ENCODE results near the gene TMC8. TPM values are rescaled to one million over a fixed set of nuclear protein-coding genes. Genes with fewer than 3 reads are reported as not detected.
A peak's percentile ranks its signal among the peaks of the same experiment; 100 is the strongest.
"Not testable (repeated sequence)": the region's sequence is repeated elsewhere in the genome, so short reads cannot be mapped to it uniquely, and the experiment has no call there.

TMC8 gene
- total RNA-seq, 2 donors from 2014 or later: 3.8 to 4.3 TPM

DNA sequence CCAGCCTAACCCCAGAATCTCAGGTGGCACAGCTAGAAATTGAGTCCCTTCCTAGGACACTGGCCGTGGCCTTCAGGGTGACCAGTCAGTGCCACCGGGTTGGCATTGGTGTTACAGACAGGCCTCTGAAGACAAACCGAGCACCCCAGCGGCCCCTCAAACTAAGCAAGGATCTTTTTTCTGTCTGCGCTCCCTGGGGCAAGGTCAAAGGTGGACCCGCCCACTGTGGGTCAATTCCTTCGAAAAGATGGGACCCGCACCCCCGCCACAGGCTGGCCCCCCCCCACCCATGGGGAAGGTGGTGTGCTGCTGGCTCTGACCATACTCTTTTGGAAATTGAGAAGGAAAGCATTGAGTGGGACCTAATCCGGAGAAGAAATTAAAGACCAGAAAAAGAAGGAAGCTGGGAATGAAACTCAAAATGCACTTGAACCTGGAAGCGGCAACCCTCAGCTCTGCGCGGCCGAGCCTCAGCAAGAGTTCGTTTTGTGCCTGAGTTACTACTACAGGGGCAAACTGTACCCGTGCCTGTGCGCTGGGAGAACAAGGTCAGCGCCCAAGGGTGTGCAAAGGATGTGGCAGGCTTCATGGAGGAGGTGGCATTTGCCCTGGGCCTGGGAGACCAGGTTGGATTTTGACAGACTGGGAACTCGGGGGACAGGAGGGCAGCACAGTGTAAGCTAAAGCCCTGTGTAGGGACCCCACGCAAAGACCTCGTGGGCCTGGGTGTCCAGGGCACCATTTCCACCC is 22.4 kb upstream of the TMC8 start:
- DNase-seq (no peak), ATAC-seq (no peak)
- intact Hi-C loops (cut with DNase I): no loop called here

DNA sequence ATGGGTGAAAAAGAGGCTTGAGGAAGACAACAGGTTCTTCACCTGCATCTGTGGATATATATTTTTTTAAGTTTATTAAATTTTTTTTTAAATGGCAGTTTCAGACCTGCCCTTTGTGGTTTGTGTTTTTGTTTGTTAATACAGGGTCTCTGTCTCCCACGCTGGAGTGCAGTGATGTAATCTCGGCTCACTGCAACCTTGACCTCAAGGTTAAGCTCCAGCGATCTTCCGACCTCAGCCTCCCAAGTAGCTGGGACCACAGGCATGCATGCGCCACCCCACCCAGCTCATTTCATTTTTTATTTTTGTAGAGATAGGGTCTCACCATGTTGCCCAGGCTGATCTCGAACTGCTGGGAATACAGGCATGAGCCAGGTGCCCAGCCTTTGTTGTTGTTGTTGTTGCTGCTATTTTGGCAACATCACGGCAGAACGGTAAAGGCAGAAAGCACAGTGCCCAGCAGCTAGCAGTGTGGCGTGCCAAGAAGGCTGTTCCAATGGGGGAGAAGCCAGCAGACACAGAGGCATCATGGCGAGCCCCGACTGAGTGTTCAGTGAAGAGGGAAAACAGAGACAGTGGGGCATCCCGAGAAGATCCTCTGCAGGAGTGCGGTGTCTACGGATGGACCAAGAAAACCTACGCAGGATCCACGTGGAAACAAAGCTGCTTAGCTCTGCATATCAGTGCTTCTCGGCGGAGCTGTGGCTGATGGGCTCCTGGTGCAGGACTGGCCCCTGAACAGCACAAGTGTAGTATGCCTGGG is 21.7 kb upstream of the TMC8 start:
- intact Hi-C loops (cut with DNase I): no loop called here
- DNase-seq: no peak
- ATAC-seq: no peak

DNA sequence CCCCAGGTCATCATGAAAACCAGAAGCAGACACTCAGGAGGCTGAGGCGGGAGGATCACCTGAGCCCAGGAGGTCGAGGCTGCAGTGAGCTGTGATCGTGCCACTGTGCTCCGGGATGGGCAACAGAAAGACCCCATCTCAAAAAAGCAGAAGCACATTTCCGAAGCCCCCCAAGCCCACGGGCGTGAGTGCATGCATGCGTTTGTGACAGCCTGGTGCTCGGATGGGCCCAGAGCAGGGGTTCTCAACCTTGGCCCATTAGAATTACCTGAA is 21.1 kb upstream of the TMC8 start:
- intact Hi-C loops (cut with DNase I): no loop called here
- no peak for DNase-seq
- ATAC-seq: no peak

DNA sequence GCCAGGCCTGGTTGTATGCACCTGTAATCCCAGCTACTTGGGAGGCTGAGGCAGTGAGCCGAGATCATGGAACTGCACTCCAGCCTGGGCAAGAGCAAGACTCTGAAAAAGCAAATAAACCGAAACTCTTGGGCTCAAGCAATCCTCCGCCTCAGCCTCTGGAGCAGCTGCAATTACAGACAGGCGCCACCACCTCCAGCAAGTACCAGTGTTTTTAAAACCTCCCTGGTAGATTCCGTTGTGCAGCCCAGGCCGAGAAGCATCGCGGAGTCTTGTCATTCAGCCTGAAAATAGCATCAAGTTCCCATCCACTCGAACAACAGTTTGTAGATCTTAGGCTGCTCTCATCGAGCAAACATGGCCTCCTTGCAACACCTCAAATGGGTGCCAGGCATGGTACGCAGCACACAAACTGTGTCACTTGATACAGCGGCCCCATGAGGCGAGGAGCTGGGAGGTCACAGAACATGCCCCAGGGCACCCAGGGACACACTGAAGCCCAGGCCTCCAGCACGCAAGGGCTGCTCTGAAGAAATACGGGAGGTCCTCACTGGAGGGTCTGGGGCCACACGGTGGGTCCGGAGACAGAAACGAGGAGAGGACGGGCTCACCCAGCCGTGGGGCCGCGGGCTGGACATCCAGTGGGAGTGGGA is 20.1 kb upstream of the TMC8 start:
- ATAC-seq (no peak), DNase-seq (peak; percentile 14)

DNA sequence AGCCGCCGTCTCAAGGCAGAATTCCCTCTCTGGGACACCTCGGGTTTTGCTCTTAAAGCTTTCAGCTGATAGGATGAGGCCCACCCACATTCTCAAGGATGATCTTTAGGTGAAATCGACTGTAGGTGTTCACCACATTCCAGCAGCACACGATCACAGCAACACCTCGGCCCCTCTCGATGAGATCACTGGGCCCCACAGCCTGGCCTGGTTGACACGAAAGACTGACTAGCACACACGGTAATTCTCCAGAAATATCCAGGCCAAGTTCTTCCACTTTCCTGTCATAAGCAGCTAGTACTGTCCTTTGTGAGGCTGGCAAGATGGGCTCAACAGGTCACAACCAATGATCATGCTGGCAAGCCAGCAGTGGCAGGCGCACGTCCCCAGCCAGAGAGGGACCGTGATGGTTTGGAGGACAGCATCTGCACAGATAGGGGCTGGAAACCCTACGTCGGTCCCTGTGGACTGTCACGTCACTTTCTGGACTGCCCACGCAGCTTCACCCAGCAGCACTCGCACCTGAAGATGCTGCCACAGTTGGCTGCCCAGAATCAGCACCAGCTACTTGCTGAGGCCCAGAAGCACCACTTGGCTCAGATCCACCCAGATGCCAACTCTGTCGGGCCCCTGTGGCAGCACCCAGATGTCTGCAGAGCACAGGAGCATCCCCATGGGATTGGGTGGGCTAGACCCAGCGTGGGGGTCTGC is 19.4 kb upstream of the TMC8 start:
- ATAC-seq: peak in 1 of 2 donors; percentile 5
- DNase-seq: peak; percentile 20
- intact Hi-C loops (cut with DNase I): loop anchor here (5.0 to 10.0 kb wide), 3 partner anchors 66 to 141 kb away; no protein-coding TSS in a partner anchor

More for the DNA sequence above, 20.1 kb upstream of the TMC8 start:
- intact Hi-C loops (cut with DNase I): loop anchor here (5.0 to 10.0 kb wide), 3 partner anchors 67 to 142 kb away; no protein-coding TSS in a partner anchor

DNA sequence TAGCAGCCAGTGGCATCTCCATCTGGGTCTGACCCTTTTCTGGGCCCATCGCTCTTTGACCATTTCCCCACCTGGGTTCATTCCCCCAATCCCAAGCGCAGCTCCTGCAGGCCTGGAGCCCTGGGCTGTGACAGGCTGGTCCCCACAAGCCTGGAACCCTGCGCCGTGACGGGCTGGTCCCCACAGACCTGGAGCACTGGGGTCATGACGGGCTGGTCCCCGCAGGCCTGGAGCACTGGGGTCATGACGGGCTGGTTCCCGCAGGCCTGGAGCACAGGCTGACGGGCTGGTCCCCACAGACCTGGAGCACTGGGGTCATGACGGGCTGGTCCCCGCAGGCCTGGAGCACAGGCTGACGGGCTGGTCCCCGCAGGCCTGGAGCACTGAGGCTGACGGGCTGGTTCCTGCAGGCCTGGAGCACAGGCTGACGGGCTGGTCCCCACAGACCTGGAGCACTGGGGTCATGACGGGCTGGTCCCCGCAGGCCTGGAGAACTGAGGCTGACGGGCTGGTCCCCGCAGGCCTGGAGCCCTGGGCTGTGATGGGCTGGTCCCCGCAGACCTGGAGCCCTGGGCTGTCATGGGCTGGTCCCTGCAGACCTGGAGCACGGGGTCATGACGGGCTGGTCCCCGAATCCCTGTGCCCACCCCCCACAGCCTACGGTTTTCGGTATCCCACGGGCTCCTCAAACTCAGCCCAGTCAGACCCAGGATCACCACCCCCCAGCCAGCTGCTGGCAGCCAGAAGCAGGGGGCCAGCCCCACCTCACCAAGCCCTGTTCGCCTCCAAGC is 18.6 kb upstream of the TMC8 start:
- peak in 1 of 2 donors; percentile 2 for ATAC-seq
- no peak for DNase-seq

DNA sequence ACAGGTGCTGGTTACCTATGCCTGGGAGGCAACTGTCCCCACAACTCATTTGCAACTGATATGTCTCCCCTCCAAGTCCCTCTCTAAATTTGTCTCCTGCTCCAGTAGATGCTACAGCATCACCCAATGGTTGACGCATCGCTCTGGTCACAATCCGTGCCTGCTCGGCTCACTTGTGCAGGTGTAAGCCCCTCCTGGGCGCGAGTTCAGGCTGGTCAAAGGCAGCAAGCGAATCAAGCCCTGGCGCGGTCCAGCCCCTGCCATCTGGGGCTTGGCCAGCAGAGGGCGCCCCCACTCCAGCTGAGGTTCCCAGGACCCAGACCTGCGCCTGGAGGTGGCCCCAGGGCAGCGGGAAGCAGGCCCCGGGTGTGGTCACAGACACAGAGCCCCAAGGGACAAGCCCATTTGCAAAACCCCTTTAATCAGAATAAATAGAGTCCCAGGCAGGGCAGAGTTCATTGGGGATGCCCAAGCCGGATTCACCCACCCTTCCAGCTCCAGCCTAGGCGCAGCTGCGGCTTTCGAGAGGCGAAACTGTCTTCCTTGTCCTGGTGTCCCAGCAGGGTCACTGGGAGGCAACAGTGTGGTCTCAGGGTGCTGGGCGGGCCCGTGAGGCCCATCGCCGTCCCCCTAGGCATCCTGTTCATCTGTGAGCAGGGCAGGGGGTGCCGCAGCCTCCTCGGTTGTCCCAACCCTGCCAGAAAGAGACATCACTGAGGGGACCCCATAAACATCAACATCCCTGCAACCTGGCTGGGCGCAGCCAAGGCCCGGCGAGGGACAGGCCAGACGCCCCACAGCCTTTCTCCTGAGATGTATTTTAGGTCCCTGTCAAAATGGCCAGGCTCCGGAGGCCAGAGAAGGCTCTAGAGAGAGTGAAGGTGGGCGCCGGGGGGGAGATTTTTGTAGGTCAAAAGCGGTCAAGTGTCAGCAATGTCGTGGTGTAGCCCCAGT is 17.8 kb upstream of the TMC8 start:
- ATAC-seq (peak; percentile 73 to 78), DNase-seq (peak; percentile 81)
- intact Hi-C loops (cut with DNase I): loop anchor here (1.0 to 10.0 kb wide), 4 partner anchors 64 to 140 kb away; no protein-coding TSS in a partner anchor

More for the DNA sequence above, 18.6 kb upstream of the TMC8 start:
- intact Hi-C loops (cut with DNase I): loop anchor here (1.0 to 10.0 kb wide), 4 partner anchors 64 to 140 kb away; no protein-coding TSS in a partner anchor

DNA sequence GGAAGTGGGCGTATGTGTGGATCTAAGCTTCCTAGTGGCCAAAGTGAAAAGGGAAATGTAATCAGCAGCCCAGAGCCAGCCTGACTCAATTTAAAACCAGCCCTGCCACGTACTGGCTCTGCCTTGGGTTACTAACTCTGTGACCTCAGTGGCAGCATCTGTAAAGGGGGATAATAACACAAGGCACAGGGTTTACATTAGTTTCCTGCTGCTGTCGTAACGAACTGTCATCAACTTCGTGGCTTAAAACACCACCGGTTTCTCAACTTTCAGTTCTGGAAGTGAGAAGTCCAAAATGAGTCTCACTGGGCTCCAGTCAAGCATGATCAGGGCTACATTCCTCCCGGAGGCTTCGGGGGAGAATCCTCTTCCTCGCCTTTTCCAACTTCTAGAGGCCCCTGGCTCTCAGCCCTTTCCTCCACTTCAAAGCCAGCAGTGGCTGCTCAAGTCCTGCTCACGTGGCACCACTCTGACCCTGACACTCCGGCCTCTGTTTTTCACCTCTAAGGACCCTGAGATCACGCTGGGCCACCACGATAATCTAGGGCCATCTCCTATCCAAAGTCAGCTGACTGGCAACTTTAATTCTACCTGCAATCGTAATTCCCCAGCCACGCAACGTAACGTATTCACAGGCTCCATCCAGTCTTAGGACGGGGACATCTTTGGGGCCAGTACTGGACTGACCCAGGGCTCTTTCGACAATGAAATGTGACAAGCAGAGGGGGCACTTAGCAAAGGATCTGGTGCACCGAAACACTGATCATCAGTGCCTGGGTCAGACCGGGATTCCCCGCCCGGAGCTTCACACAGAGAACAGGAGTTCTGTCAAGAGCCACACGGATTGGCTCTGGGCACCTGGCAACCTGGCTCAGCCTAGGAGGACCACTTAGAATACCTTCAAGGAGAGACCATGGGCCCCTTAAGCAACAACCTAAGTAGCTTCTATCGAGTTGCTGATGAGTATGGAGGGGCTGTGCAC is 16.5 kb upstream of the TMC8 start:
- intact Hi-C loops (cut with DNase I): loop anchor here (5.0 to 10.0 kb wide), 3 partner anchors 63 to 138 kb away; no protein-coding TSS in a partner anchor
- DNase-seq: peak; percentile 17
- no peak for ATAC-seq

DNA sequence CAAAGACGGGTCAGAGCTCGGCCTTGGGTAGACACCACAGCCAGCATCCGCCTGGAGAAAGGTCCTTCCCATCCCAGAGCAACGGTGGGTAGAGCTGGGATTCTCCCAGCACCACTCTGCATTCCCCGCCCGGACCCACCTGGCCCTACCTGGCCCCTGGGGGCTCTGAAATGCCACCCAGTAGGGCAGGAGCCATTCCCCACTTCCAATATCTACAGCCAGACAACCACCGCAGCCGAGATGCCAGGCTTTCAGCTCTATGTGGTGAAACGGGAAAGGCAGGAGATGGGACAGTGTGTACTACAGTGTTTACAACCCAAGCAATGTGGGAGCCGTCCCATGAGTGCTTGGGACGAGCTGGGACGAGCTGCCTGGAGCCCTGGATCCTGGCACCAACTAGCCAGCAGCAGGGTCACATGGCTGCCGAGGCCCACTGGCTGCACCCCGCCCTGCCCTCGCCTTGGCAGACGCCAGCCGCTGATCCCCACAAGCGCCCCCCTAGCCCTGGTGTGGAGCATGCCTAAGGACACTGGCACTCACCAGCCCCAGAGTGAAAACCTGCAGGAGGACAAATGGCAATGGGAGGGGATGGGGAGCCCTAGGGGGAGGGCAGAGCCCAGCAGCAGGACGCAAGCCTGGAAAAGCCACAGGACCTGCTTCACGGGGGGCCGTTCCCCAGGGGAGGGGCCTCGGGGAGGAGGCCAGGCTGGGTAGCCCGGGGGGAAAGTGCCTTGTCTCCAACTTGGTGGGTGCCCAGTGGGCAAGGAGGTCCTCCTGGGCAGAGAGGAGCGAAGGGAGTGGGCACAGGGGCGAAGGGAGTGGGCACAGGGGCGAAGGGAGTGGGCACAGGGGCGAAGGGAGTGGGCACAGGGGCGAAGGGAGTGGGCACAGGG is 15.5 kb upstream of the TMC8 start:
- ATAC-seq (peak in 1 of 2 donors; percentile 39), DNase-seq (peak; percentile 18)

DNA sequence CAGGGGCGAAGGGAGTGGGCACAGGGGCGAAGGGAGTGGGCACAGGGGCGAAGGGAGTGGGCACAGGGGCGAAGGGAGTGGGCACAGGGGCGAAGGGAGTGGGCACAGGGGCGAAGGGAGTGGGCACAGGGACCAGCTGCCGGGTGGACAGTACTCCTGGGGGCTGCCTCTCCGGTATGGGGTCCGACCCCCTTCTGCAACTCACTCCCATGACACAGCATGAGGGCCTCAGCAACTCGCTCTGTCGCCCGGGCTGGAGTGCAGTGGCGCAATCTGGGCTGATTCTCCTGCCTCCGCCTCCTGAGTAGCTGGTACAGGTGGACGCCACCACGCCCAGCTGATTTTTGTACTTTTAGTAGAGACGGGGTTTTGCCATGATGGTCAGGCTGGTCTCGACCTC is 14.8 kb upstream of the TMC8 start:
- not testable (repeated sequence) for ATAC-seq
- DNase-seq: peak; percentile 18
- intact Hi-C loops (cut with DNase I): loop anchor here in 1 of 2 donors (10.0 kb wide), 1 partner anchor 129 kb away; no protein-coding TSS in a partner anchor

More for the DNA sequence above, 15.5 kb upstream of the TMC8 start:
- intact Hi-C loops (cut with DNase I): loop anchor here (5.0 to 10.0 kb wide), 3 partner anchors 62 to 137 kb away; no protein-coding TSS in a partner anchor

DNA sequence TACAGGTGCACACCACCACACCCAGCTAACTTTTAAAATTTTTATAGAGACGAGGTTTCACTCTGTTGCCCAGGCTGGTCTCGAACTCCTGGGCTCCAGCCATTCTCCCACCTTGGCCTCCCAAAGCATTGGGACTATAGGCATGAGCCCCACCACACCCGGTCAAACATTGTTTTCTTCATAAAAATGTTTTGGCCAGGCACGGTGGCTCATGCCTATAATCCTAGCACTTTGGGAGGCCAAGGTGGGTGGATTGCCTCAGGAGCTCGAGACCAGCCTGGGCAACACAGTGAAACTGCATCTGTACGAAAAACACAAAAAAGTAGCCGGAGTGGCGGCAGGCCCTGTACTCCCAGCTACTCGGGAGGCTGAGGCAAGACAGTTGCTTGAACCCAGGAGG is 14.2 kb upstream of the TMC8 start:
- intact Hi-C loops (cut with DNase I): loop anchor here in 1 of 2 donors (10.0 kb wide), 1 partner anchor 128 kb away; no protein-coding TSS in a partner anchor
- ATAC-seq (no peak), DNase-seq (no peak)

DNA sequence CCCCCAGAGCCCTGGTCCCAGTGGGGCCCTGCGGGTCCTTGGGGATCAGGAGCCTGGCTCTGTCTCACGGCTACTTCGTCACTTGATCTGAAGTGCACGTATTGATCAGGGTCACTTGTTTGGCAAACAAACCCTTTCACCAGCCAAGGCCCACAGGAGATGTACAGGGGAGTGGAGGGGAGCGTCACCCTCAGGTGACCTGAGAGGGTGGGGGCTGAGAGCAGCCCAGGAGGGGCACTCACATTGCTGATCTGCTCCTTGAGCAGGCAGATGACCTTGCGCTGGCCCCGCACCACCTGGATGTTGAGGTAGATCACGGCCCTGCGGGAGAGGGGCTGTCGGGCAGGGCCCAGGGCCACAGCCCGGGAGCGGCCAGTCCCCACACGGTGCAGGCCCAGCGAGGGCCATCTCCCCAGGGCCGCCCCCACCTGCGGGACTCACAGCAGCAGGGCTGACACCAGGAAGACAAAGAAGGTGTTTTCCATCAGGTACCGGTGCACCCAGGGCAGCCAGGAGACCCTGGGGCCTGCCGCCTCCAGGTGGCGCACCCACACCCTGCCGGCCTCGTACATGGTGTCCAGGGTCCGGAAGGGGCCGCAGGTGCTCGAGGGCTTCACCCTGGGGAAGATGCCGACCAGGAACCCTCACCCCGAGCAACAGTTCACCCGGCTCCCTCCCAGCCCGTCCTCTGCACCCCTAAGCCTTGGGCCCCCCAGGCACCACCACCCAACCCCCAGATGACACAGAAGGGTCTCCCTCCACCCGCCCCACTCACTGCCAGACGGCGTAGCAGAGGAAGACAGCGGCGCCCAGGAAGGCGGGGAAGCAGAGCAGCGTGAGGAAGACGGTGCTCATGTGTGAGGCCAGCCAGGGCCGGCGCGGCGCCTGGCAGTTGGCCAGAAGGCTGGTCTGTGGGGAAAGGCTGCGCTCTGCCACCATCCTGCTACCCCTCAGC is 13.3 kb upstream of the TMC8 start:
- peak; percentile 2 to 25 for ATAC-seq
- intact Hi-C loops (cut with DNase I): loop anchor here in 1 of 2 donors (10.0 kb wide), 1 partner anchor 127 kb away; no protein-coding TSS in a partner anchor
- DNase-seq: peak; percentile 24

DNA sequence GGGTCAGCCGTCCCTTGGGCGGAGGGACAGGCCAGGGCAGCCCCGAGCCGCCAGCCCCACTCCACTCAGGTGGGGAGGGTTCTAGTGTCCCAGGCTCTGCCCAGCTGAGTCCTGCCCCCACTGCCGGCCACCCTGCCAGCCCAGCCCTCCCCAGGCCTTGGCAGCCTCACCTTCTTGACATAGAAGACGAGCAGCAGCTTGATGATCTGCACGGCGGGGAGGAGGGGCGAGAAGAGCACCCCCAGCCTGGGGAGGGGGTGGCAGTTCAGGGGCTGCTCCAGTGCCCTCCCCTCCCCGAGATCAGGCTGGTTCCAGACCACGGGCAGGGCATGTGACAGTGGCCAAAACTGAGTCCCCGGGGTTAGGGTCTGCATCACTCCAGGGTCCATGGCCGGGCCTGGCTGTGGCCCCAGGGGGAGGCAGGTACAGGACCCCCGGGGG is 11.8 kb upstream of the TMC8 start:
- intact Hi-C loops (cut with DNase I): loop anchor here in 1 of 2 donors (10.0 kb wide), 1 partner anchor 126 kb away; no protein-coding TSS in a partner anchor
- no peak for DNase-seq
- no peak for ATAC-seq

Measured in left cardiac atrium (tissue), 4 donors.